ENCODE measurements around the gene PRKCB. TPM values are rescaled to one million over a fixed set of nuclear protein-coding genes. Genes with fewer than 3 reads are reported as not detected.

Gene PRKCB
- total RNA-seq, 1 donor from 2014 or later = 24.1 TPM

- Histone ChIP-seq H3K9me3 (no peaks in the 10 kb centered on the region), H3K27me3 (ENCODE audit: low read depth) (no peaks in the 10 kb centered on the region), H3K27ac (no peak overlapping the region), H3K36me3 (peaks cover 5% of the 10 kb centered on the region), H3K4me1 (no peaks in the 10 kb centered on the region), H3K4me3 (no peak overlapping the region)
- no peak for DNase-seq
- intact Hi-C loops (cut with DNase I) = no loop called here
- TF ChIP-seq, protein P1, sequence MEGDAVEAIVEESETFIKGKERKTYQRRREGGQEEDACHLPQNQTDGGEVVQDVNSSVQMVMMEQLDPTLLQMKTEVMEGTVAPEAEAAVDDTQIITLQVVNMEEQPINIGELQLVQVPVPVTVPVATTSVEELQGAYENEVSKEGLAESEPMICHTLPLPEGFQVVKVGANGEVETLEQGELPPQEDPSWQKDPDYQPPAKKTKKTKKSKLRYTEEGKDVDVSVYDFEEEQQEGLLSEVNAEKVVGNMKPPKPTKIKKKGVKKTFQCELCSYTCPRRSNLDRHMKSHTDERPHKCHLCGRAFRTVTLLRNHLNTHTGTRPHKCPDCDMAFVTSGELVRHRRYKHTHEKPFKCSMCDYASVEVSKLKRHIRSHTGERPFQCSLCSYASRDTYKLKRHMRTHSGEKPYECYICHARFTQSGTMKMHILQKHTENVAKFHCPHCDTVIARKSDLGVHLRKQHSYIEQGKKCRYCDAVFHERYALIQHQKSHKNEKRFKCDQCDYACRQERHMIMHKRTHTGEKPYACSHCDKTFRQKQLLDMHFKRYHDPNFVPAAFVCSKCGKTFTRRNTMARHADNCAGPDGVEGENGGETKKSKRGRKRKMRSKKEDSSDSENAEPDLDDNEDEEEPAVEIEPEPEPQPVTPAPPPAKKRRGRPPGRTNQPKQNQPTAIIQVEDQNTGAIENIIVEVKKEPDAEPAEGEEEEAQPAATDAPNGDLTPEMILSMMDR (IDR thresholded peaks at IDR 0.05) = no peak
- no peak for ATAC-seq
Observed at GRCh38 chr16:24174957-24175356, 339.2 kb downstream of the PRKCB start.

DNA sequence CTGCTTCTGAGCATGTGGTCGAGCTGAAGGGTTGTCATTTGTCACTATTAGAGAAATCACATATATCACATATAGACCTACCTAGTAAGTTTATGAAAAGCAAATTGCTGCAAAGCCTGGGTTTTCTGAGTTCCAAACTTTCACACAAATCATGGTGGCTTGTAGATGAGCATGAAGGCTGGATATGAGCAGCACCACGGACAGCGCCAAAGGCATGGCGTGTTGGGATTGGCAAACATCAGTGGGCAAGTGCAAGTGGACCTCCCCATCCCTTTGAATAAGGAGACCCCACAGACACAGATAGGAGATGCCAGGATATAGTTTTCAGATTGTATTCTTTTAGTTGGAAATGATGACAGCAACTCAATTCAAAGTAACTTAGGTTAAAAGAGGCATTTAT is 342.7 kb downstream of the PRKCB start:
- H3K27me3 ChIP-seq (ENCODE audit: low read depth) = no peaks in the 10 kb centered on the region
- no peak overlapping the region for H3K27ac ChIP-seq
- TF ChIP-seq, protein P1 (IDR thresholded peaks at IDR 0.05) = no peak
- H3K4me1 ChIP-seq = no peaks in the 10 kb centered on the region
- no peak for DNase-seq
- H3K4me3 ChIP-seq = no peak overlapping the region
- intact Hi-C loops (cut with DNase I) = no loop called here
- H3K9me3 ChIP-seq = no peaks in the 10 kb centered on the region
- no peak for ATAC-seq
- peaks cover under 1% of the 10 kb centered on the region for H3K36me3 ChIP-seq

DNA sequence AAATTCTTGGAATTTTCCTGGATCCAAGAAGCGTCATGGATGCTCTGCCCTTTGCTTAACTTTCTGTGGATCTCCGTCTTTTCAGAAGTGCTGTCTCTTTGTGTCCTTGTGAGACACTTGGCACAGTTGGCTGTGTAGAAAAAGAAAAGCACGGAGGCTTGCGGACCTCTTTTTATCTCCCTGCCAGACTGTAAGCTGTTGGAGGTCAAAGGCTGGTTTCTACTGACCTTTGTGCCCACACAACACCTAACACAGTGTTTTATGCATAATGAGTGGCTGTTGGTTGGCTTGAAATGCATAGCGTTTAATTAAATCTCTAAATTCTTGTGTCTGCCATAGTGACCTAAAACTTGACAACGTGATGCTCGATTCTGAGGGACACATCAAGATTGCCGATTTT is 344.7 kb downstream of the PRKCB start:
- Histone ChIP-seq H3K9me3 (no peaks in the 10 kb centered on the region), H3K4me1 (no peaks in the 10 kb centered on the region), H3K4me3 (no peak overlapping the region), H3K27ac (no peak overlapping the region), H3K36me3 (peaks cover 8% of the 10 kb centered on the region), H3K27me3 (ENCODE audit: low read depth) (no peaks in the 10 kb centered on the region)
- intact Hi-C loops (cut with DNase I) = no loop called here
- ATAC-seq (no peak), DNase-seq (no peak)
- TF ChIP-seq, protein P1 (IDR thresholded peaks at IDR 0.05) = no peak

GRCh38 chr16:24188021-24188542 is 352.3 kb downstream of the PRKCB start:
- Histone ChIP-seq H3K36me3 (peaks cover 17% of the 10 kb centered on the region), H3K27me3 (ENCODE audit: low read depth) (no peaks in the 10 kb centered on the region), H3K4me1 (no peaks in the 10 kb centered on the region), H3K9me3 (no peaks in the 10 kb centered on the region), H3K4me3 (no peak overlapping the region), H3K27ac (no peak overlapping the region)
- intact Hi-C loops (cut with DNase I) = no loop called here
- TF ChIP-seq, protein P1 (IDR thresholded peaks at IDR 0.05) = no peak
- ATAC-seq (no peak), DNase-seq (no peak)

GRCh38 chr16:24188751-24189318 is 353.1 kb downstream of the PRKCB start:
- no peaks in the 10 kb centered on the region for H3K27me3 ChIP-seq (ENCODE audit: low read depth)
- no peak overlapping the region for H3K27ac ChIP-seq
- no peaks in the 10 kb centered on the region for H3K4me1 ChIP-seq
- TF ChIP-seq, protein P1 (IDR thresholded peaks at IDR 0.05) = no peak
- intact Hi-C loops (cut with DNase I) = no loop called here
- DNase-seq (no peak), ATAC-seq (no peak)
- no peak overlapping the region for H3K4me3 ChIP-seq
- peaks cover 17% of the 10 kb centered on the region for H3K36me3 ChIP-seq
- no peaks in the 10 kb centered on the region for H3K9me3 ChIP-seq
